Activated T-cell treated with anti-CD3 and anti-CD28 coated beads for 48 hours (primary cell): Measurements from ENCODE around the gene ATP9B.
"Not testable (repeated sequence)": the region's sequence is repeated elsewhere in the genome, so short reads cannot be mapped to it uniquely, and the experiment has no call there.

Source experiments
- DNase-seq: peaks from one replicate; pipeline ENCODE4 v3.0.0-alpha.2; 2020; ENCODE audit warnings: low read depth

The ATP9B gene

DNA sequence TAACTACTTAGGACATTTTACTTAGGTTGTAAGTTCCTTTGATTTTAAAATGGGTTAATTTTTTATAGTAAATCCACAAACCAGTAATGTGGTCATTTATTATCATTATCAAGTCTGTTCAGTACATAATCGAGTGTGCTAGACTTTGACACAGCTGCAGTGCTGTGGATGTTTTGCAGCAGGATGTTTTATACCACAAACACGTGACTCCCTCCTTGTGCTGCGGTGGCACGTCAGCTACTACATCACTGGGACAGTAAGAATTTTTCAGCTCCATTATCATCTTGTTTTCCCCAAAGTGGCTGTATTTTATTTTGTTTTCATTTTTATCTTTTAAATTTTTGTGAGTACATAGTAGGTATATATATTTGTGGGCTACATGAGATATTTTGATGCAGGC lies 70.0 kb downstream of the ATP9B start:
- no peak for DNase-seq

DNA sequence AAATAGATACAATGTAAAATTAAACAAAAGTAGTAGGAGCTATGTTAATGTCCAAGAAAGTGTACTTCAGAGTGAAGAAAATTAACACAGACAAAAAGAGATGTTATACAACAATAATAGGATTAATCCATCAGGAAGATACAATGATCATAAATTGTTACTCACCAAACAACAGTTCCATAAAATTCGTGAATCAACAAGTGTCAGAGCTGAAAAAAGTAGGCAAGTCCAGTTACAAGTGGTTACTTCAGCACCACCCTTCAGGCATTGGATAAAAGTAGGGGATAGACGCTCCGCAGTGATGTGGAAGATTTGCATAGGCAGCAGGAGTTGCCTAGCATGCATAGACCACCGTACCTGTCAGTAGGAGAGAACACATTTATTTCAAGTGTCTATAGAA lies 77.8 kb downstream of the ATP9B start:
- DNase-seq: no peak

- DNase-seq: no peak
Measured at GRCh38 chr18:79151191-79151590, 82.0 kb downstream of the ATP9B start.

DNA sequence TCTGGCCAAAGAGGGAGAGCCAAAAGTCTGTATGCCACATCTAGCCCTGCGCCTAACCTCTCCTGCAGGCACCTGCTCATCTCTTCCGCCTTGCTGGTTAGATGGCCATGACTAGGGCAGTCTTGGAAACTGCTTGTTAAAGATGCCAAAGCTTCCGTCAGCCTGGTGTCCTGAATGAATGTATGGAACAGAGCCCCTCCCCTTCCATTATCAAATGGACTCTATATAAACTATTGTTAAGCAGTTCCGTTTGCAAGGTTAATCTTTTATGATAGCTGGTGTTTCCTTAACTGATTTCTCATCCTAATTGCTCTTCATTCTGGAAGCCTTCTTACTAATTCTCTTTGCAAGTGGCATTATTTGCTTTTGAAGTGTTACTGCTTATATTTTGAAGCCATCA lies 87.1 kb downstream of the ATP9B start:
- DNase-seq: no peak

- no peak for DNase-seq
Measured at GRCh38 chr18:79164706-79165105, 95.5 kb downstream of the ATP9B start.

GRCh38 chr18:79166702-79167101 lies 97.5 kb downstream of the ATP9B start:
- DNase-seq: no peak

DNA sequence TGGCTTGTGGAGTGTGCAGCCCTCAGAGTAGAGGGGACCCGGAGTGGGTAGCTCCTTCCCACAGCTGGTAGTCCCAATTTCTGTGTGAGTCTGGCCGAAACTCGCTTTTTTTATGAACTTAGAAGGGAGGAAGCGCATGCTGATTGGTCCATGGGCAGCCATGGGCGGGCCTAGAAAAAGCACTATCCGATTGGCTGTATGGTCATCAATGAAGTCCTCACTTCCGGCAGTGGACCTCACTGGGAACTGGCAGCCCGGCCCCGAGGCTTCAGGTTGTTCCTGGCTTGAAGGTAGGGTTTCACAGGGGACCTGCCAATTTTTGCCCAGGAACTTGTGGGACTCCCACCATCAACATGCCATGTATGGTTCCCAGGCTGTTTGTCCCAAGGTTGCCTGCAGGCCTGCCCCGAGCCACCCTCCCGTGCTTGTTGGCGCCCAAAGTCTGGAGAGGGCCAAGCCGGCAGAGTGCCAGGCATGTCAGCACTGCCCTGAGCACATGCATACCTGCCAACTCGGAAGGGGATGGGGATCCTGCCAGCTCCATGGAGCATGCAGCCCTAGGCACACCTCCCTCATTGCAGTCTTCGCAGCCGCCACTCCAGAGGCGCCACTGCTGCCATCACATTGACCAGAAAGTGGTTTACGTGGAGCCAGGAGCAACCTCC lies 98.5 kb downstream of the ATP9B start:
- no peak for DNase-seq

- DNase-seq: no peak
Measured at GRCh38 chr18:79169958-79170555, 100.9 kb downstream of the ATP9B start.

DNA sequence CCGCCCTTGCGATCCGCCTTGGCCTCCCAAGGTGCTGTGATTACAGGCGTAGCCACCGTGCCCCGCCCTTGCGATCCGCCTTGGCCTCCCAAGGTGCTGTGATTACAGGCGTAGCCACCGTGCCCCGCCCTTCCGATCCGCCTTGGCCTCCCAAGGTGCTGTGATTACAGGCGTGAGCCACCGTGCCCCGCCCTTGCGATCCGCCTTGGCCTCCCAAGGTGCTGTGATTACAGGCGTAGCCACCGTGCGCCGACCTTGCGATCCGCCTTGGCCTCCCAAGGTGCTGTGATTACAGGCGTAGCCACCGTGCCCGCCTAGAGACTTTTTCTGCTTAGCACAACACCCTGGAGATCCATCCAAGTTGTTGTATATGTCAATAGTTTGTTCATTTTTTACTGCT lies 103.1 kb downstream of the ATP9B start:
- DNase-seq: not testable (repeated sequence)

DNA sequence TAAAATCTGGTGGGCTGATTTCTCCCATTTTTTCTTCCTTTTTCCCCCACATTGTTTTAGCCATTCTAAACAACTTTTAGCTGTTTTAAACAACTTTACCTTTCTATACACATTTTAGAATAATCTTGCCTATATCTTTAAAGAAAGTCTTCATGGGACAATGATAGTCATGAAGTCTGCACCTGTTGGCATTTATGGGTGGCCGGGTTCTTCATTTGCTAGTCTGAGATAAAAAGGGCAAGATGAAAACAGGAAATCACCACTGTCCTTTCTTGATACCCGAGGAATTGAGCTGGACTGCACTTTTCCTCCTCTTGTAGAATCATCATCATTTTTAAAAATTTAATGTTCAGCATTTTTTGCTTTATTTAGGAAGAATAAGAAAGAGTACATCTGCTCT lies 104.5 kb downstream of the ATP9B start:
- no peak for DNase-seq

- no peak for DNase-seq
Measured at GRCh38 chr18:79178113-79178531, 108.9 kb downstream of the ATP9B start.

DNA sequence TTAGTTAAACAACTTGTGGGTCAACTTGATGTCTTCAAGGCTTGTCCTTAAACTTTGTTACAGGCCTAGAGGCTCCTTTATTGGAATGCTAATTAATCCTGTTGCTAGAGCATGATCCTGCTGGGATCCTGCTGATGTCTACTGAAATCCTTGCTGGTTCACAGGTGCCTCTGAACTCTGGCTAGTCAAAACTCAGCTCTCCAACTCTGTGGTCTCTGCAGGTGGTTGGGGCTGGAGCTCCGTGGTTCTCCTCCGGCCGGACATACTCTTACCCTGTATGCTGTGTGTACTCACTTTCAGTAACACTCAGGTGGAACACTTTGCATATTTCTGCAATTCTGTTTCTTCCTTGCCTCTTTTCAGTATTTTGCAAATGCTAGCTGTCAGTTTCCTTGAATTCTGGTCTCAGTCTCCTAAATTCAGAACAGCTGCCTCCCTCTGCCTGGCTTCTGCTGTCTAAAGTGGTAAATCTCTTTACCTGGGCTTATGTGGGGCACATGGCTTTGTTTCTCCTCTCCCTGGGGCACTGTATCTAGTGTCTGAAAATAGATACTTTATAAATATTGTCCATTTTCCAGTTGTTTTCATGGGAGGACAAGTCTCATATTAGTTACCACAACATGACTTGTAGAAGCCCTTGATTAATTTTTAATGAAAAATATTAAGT lies 113.0 kb downstream of the ATP9B start:
- no peak for DNase-seq

GRCh38 chr18:79185648-79186047 lies 116.5 kb downstream of the ATP9B start:
- no peak for DNase-seq

DNA sequence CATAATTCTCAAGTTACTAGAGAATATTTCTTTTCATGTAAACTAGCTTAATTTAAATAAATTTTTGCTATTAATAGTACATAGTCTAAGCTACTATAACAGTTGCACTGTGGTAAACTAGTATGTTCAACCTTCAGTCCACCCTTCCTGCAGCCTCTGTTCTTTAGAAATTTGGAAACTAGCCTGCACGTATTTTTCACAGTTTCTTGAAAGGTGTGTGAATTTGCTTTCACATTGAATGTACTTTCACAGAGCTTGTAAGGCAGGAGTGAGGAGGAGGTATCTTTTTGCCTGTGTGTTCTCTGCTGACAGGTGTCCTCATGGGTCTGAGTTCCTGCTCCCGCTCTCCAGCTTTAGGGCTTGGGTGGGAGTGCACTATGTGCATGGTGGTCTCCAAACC lies 117.5 kb downstream of the ATP9B start:
- DNase-seq: no peak

DNA sequence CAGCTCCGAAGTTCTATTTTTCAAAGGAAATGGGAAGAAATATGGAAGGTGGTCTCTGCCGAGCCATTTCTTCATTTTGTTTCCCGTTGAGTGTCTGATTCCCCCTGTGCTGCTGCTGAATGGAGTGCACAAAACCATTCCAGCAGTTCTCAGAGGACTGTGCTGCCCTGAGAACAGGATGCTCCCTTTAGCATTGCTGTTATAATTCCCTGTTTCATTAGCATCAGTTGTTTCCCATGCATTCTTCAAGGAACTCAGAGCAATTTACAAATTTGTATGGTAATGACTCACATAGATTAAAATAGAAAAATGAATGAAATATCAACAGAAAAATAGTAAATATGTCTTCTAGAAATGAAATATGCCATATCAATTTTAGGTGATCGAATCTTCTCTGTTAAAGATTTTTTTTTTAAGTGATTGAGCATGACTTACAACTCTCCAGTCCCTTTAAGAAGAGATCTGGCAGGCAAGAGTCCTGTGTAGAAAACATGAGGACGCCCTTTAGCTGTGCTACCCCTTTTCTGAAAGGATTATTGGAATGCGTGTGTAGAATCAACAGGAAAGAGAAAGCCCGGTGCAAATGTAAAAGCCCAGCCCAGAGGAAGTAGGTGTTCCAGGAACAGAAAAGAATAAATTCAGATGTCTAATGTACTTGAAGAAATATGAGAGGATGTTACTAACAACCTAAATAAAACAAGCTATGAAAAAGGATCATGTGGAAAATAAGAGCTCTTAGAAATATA lies 118.5 kb downstream of the ATP9B start:
- DNase-seq: no peak

- DNase-seq: no peak
Measured at GRCh38 chr18:79191418-79191817, 122.2 kb downstream of the ATP9B start.

- no peak for DNase-seq
Measured at GRCh38 chr18:79191956-79192355, 122.8 kb downstream of the ATP9B start.

DNA sequence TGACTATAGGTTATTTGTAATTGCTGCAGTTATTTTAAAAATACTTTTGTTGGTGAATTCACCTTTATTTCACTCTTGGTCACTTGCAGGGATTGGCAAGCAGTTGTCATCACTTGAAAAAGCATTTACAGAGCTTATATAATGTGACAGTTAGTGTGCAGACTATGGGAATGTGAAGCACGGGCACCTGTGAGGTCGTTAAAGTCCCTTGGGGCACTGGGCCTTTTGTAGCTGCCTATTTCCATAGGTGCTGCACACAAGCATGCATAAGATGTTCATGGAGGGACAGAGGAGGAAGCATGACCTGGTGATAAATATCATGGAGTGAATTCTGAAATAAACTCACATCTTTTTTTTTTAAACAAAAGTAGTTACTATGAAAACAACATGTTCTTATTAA lies 124.6 kb downstream of the ATP9B start:
- no peak for DNase-seq

DNA sequence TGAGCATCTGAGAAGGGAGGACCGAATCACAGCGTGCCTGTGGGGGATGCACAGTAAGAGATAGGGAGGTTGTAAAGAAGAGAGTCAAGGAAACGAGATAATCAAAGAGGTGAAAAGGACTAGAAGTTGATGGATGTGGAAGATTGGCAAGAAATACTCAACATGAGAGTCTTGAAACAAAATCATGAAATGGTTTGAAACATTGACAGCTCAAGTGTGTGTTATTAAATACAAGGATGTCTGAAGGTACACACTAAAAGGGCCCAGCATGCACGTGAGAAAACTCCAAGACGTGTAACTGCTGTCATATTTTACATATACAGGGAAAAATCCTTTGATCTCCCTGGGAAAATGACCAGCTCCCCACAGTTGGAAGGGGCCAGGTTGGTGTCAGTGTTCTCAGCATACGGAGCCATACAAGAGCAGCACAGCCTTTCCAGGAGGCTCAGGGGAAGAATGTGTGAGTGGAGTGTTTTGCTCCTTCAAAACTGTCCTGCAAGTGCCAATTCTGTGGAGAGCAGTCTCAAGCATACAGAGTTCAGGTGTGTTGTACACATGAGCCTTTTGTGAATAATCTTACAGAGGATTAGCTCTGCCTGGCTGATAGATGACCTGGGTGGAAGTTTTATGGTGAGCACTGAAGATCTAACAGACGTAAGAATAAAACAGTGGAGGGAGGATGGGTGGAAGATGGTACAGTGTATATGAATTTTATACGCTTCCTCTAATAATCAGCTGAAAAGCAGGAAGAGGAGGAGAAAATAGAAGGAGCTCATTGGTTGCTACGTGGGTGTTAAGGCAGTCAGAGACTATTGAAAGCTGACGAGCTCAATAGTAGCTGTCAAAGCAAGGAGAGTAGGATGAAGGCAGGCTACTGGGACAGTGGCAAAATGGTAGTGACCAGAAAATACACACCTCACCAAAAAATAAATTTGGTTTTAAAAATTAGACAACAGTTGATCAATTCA lies 126.8 kb downstream of the ATP9B start:
- DNase-seq: no peak

- no peak for DNase-seq
Measured at GRCh38 chr18:79197531-79197930, 128.3 kb downstream of the ATP9B start.

- no peak for DNase-seq
Measured at GRCh38 chr18:79199691-79200374, 130.6 kb downstream of the ATP9B start.
